Body of pancreas (tissue), 4 donors: ENCODE data around the gene DUSP23.

ENCODE experiments used
- POLR2A ChIP-seq, 3 donors: fragments of 450-650 bp; IDR thresholded peaks; one replicate each; pipeline ENCODE4 v1.6.1; 2016; ENCODE audit warnings: antibody characterized with exemption in 3 of 3, mild to moderate bottlenecking in 2 of 3
- TF ChIP-seq, protein P1 (sequence below), 7 experiments: fragments of 450-650 bp in 4 of 7; fragments of 200-600 bp in 3 of 7; sonication (generic) in 3 of 7; IDR thresholded peaks; one replicate each; pipeline ENCODE4 v1.5.1; 2016 to 2019; ENCODE audit warnings: antibody characterized with exemption in 7 of 7

DNA sequence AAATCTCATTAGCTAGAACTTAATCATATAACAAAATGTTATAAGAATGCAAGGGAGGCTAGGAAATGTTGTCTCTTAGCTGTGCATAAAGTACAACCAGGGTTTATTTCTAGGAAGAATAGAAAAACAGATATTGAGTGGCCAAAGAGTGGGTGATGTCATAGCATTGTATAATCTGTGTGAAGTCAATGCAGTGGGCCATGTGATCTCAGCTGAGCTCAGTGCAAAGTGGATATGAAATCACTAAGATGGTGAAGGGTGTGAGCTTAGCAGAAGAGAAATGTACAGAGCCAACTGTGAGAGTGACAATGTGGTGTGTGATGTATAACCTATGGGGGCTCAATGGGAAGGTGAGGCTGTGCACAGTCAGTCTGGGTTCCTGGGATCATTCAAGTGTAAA lies 29.7 kb upstream of the DUSP23 start:
- TF ChIP-seq, protein P1, sequence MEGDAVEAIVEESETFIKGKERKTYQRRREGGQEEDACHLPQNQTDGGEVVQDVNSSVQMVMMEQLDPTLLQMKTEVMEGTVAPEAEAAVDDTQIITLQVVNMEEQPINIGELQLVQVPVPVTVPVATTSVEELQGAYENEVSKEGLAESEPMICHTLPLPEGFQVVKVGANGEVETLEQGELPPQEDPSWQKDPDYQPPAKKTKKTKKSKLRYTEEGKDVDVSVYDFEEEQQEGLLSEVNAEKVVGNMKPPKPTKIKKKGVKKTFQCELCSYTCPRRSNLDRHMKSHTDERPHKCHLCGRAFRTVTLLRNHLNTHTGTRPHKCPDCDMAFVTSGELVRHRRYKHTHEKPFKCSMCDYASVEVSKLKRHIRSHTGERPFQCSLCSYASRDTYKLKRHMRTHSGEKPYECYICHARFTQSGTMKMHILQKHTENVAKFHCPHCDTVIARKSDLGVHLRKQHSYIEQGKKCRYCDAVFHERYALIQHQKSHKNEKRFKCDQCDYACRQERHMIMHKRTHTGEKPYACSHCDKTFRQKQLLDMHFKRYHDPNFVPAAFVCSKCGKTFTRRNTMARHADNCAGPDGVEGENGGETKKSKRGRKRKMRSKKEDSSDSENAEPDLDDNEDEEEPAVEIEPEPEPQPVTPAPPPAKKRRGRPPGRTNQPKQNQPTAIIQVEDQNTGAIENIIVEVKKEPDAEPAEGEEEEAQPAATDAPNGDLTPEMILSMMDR (IDR thresholded peaks at IDR 0.05): no peak
- no peak for TF ChIP-seq POLR2A (IDR thresholded peaks at IDR 0.05)
